Measurements from ENCODE around the gene ALG1. TPM values are rescaled to one million over a fixed set of nuclear protein-coding genes. Genes with fewer than 3 reads are reported as not detected.

The ALG1 gene
- total and polyA plus RNA-seq, 2 of the 13 experiments (the other 11 are each of a cell fraction or from before 2014, with no cell fraction given): 43.3 to 75.6 TPM

GRCh38 chr16:5062790-5063765 lies 8.6 kb upstream of the ALG1 start (continued):
- TF ChIP-seq RFX3 (CRISPR knock-in tag; IDR thresholded peaks at IDR 0.05): no peak
- TF ChIP-seq TBP (CRISPR knock-in tag; IDR thresholded peaks at IDR 0.05): no peak
- no peak for TF ChIP-seq TGIF2 (CRISPR knock-in tag; IDR thresholded peaks at IDR 0.05)
- TF ChIP-seq CEBPB (IDR thresholded peaks at IDR 0.05; ENCODE audit: borderline replicate concordance, low read depth, low read length): no peak
- TF ChIP-seq BRD4 (CRISPR knock-in tag; IDR thresholded peaks at IDR 0.05): no peak
- TF ChIP-seq SOX13 (IDR thresholded peaks at IDR 0.05): no peak
- no peak for TF ChIP-seq SOX13 (CRISPR knock-in tag; conservative IDR thresholded peaks at IDR 0.05 in 1 of 2, IDR thresholded peaks at IDR 0.05 in 1 of 2)
- TF ChIP-seq ZNF501 (CRISPR knock-in tag; IDR thresholded peaks at IDR 0.05): no peak
- TF ChIP-seq SETDB1 (CRISPR knock-in tag; IDR thresholded peaks at IDR 0.05; ENCODE audit: borderline replicate concordance): no peak
- TF ChIP-seq, protein P1, sequence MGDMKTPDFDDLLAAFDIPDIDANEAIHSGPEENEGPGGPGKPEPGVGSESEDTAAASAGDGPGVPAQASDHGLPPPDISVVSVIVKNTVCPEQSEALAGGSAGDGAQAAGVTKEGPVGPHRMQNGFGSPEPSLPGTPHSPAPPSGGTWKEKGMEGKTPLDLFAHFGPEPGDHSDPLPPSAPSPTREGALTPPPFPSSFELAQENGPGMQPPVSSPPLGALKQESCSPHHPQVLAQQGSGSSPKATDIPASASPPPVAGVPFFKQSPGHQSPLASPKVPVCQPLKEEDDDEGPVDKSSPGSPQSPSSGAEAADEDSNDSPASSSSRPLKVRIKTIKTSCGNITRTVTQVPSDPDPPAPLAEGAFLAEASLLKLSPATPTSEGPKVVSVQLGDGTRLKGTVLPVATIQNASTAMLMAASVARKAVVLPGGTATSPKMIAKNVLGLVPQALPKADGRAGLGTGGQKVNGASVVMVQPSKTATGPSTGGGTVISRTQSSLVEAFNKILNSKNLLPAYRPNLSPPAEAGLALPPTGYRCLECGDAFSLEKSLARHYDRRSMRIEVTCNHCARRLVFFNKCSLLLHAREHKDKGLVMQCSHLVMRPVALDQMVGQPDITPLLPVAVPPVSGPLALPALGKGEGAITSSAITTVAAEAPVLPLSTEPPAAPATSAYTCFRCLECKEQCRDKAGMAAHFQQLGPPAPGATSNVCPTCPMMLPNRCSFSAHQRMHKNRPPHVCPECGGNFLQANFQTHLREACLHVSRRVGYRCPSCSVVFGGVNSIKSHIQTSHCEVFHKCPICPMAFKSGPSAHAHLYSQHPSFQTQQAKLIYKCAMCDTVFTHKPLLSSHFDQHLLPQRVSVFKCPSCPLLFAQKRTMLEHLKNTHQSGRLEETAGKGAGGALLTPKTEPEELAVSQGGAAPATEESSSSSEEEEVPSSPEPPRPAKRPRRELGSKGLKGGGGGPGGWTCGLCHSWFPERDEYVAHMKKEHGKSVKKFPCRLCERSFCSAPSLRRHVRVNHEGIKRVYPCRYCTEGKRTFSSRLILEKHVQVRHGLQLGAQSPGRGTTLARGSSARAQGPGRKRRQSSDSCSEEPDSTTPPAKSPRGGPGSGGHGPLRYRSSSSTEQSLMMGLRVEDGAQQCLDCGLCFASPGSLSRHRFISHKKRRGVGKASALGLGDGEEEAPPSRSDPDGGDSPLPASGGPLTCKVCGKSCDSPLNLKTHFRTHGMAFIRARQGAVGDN (CRISPR knock-in tag; IDR thresholded peaks at IDR 0.05): 0 out of 2 replicates have a peak, but pooled peaks have one; percentile 11
- TF ChIP-seq HES4 (CRISPR knock-in tag; IDR thresholded peaks at IDR 0.05; ENCODE audit: borderline replicate concordance): 0 out of 2 replicates have a peak, but pooled peaks have one; percentile 24
- TF ChIP-seq ZSCAN12 (CRISPR knock-in tag; IDR thresholded peaks at IDR 0.05): no peak
- TF ChIP-seq, protein P2, sequence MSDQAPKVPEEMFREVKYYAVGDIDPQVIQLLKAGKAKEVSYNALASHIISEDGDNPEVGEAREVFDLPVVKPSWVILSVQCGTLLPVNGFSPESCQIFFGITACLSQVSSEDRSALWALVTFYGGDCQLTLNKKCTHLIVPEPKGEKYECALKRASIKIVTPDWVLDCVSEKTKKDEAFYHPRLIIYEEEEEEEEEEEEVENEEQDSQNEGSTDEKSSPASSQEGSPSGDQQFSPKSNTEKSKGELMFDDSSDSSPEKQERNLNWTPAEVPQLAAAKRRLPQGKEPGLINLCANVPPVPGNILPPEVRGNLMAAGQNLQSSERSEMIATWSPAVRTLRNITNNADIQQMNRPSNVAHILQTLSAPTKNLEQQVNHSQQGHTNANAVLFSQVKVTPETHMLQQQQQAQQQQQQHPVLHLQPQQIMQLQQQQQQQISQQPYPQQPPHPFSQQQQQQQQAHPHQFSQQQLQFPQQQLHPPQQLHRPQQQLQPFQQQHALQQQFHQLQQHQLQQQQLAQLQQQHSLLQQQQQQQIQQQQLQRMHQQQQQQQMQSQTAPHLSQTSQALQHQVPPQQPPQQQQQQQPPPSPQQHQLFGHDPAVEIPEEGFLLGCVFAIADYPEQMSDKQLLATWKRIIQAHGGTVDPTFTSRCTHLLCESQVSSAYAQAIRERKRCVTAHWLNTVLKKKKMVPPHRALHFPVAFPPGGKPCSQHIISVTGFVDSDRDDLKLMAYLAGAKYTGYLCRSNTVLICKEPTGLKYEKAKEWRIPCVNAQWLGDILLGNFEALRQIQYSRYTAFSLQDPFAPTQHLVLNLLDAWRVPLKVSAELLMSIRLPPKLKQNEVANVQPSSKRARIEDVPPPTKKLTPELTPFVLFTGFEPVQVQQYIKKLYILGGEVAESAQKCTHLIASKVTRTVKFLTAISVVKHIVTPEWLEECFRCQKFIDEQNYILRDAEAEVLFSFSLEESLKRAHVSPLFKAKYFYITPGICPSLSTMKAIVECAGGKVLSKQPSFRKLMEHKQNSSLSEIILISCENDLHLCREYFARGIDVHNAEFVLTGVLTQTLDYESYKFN (CRISPR knock-in tag; conservative IDR thresholded peaks at IDR 0.05): no peak
- TF ChIP-seq, protein P3, sequence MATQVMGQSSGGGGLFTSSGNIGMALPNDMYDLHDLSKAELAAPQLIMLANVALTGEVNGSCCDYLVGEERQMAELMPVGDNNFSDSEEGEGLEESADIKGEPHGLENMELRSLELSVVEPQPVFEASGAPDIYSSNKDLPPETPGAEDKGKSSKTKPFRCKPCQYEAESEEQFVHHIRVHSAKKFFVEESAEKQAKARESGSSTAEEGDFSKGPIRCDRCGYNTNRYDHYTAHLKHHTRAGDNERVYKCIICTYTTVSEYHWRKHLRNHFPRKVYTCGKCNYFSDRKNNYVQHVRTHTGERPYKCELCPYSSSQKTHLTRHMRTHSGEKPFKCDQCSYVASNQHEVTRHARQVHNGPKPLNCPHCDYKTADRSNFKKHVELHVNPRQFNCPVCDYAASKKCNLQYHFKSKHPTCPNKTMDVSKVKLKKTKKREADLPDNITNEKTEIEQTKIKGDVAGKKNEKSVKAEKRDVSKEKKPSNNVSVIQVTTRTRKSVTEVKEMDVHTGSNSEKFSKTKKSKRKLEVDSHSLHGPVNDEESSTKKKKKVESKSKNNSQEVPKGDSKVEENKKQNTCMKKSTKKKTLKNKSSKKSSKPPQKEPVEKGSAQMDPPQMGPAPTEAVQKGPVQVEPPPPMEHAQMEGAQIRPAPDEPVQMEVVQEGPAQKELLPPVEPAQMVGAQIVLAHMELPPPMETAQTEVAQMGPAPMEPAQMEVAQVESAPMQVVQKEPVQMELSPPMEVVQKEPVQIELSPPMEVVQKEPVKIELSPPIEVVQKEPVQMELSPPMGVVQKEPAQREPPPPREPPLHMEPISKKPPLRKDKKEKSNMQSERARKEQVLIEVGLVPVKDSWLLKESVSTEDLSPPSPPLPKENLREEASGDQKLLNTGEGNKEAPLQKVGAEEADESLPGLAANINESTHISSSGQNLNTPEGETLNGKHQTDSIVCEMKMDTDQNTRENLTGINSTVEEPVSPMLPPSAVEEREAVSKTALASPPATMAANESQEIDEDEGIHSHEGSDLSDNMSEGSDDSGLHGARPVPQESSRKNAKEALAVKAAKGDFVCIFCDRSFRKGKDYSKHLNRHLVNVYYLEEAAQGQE (IDR thresholded peaks at IDR 0.05; ENCODE audit: borderline replicate concordance in 1 of 2, low read depth in 1 of 2, low read length in 2 of 2): no peak
- no peak for TF ChIP-seq FOXA3 (CRISPR knock-in tag; IDR thresholded peaks at IDR 0.05)
- no peak for TF ChIP-seq MBD4 (IDR thresholded peaks at IDR 0.05; ENCODE audit: borderline replicate concordance, low read length)
- TF ChIP-seq PHF8 (CRISPR knock-in tag; IDR thresholded peaks at IDR 0.05): no peak
- peak; percentile 29 for TF ChIP-seq STAG1 (CRISPR knock-in tag; IDR thresholded peaks at IDR 0.05)
